Measurements from ENCODE around the gene TSPOAP1.

The TSPOAP1 gene, protein sequence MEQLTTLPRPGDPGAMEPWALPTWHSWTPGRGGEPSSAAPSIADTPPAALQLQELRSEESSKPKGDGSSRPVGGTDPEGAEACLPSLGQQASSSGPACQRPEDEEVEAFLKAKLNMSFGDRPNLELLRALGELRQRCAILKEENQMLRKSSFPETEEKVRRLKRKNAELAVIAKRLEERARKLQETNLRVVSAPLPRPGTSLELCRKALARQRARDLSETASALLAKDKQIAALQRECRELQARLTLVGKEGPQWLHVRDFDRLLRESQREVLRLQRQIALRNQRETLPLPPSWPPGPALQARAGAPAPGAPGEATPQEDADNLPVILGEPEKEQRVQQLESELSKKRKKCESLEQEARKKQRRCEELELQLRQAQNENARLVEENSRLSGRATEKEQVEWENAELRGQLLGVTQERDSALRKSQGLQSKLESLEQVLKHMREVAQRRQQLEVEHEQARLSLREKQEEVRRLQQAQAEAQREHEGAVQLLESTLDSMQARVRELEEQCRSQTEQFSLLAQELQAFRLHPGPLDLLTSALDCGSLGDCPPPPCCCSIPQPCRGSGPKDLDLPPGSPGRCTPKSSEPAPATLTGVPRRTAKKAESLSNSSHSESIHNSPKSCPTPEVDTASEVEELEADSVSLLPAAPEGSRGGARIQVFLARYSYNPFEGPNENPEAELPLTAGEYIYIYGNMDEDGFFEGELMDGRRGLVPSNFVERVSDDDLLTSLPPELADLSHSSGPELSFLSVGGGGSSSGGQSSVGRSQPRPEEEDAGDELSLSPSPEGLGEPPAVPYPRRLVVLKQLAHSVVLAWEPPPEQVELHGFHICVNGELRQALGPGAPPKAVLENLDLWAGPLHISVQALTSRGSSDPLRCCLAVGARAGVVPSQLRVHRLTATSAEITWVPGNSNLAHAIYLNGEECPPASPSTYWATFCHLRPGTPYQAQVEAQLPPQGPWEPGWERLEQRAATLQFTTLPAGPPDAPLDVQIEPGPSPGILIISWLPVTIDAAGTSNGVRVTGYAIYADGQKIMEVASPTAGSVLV (N-terminal part only)

DNA sequence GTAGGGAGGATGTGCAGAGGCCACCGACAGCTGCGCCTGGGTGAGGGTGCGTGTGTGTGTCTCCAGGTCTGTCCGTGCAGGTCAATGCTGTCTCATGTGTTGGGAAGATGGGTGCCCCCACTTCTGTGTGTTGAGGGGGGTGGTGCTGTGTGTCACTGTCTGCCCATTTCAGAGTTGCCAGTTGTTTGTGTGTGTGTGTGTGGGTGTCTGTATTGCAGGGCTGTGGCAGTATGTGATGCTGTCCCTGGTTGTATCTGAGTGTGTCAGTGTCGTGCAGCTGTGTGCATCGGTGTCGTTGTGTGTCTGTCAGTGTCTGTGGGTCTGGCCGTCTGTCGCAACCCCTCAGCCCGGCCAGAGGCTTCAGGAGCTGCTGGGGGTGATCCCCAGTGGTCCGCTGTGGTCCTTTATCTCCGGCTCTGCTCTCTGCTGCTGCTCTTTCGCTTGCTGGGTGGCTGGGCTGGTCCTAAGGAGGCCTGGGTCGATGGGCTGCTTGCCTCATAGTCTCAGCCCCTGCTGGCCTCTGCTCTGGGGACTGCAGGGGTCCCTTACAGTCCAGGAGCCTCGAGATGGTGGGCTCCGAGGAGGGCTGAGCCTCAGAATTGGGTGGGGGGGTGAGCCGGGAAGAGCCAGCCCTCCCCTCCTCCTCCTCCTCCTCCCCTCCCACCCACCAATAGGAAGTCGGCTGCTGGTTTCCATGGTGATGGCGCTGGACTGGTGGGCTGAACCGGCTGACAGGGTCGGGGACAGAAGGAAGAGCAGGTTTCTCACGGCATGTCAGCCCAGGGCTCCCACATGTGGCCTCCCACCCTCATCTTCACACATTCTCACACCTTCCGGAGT is at the start of gene TSPOAP1:
TSPOAP1 (minus strand) TSS at position 601 of the 840 bp plus-strand sequence. CDS start 875 bp downstream, outside the sequence.
- no peak for DNase-seq (ENCODE audit: low read depth)

DNA sequence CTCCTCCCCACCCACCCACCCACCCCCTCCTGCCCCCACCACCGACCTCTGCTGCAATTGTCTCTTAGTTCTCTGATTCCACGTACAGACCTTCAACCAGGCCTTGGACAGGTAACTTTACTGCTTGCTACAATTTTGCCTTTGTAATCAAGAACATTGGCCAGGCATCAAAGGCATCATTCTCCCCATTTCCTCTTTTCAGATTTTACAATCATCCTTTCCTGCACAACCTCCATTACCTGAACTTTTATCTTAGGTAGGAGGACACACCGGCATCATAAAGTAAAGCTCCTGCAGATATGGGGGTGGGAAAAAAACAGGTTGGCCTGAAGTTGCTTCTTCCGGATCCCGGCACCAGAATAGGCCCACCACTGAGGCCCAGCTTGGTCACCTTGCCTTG is 49.1 kb upstream of the TSPOAP1 start:
- DNase-seq (ENCODE audit: low read depth), result no peak

DNA sequence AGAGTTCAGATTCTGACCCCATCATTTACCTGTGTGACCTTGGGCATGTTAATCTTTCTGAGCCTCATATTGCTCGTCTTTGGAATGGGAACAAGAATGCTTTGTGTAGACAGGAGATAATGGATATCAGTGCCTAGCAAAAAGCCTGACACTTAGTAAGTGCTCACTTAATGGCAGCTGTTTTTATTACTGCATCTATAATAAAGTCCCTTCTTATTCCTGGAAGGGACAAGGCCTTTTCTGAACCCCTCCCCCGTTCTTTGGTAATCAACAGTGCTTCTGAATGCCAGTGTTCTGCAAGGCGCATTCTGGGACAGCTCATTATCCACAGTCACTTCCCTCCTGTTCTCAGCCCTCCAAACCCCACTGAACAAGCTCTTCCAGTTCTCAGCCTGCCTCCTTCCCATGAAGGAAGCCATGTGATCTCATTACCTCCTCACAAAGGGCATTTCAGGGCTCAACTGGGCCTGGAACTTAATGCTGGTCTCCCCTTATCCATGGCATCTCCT is 48.6 kb upstream of the TSPOAP1 start:
- no peak for DNase-seq (ENCODE audit: low read depth)

DNA sequence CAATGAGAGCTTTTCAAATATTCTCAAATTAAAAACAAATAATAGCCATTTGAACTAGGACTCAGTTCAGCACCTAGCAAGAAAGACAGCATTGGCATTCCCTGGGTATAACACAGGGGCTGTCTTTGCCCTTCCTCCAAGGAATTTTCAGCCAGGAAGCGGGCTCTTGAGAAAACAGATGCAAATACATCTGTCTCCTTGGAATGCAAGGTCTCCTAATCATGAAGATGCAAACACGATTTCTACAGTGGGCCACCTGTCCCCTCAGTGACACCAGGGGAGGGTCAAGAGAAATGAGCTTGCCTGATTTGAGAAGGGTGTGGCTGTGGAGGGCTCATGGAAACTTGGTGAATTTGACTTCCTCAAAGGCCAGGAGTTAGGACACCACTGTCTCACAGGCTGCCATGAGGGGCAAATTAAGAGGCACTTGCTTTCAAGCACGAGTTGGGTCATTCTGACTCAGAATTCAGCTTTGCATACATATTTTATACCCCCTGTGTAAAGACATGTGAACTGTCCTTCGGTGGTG is 47.9 kb upstream of the TSPOAP1 start:
- no peak for DNase-seq (ENCODE audit: low read depth)

DNA sequence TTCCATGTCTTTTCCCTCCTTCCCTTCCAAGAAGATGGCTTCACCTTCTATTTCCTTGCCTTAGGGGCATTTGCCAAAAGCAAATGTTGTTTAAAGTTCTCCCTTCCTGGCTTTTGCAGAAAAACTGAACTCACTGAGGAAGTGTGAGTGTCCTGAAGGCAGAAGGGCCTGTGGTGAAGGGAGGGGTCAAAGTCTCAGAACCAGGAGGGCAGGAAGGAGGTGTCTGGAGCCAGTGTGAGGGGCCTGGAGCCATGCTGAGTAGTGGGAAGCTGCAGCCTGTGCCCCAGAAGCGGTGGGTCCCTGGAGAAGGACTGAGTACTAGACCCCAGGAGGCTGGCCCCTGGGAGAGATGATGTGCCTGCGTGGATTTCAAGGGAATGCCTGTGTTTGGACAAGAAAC is 47.2 kb upstream of the TSPOAP1 start:
- DNase-seq (ENCODE audit: low read depth), result no peak

DNA sequence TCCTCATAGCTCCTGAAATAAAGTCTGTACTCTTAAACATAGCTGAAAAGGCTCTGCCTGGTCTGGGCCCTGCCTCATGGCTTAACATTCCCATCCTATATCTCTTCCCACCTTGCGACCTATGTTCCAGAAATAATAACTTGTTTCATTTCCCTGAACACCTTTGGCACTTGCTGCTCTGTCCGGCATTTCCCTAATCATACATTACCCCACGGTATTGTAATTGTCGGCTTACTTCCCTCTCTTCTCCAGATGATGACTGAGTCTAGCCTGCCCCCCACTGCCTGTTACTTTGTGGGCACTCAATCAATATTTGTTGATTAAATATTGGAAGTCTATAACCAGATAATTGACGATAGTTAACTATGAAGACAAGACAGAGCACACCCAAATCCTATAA is 46.7 kb upstream of the TSPOAP1 start:
- DNase-seq (ENCODE audit: low read depth), result no peak

DNA sequence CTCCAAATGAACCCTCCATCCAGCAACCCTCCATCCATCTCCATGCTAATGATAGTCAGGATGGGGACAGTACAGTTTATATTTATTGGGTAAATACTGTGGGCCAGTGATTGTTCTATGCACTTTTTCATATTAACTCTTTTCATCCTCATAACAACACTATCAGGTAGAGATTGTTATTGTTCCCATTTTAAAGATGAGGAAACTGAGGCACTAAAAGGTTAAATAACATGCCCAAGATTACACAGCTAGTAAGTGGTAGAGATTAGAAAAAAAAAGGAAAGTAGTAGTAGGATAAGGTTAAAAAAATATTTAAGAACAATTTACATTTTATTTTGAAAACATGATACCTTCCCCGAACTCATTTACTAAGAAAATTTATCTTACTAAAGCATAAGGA is 45.3 kb upstream of the TSPOAP1 start:
- DNase-seq (ENCODE audit: low read depth), result no peak

DNA sequence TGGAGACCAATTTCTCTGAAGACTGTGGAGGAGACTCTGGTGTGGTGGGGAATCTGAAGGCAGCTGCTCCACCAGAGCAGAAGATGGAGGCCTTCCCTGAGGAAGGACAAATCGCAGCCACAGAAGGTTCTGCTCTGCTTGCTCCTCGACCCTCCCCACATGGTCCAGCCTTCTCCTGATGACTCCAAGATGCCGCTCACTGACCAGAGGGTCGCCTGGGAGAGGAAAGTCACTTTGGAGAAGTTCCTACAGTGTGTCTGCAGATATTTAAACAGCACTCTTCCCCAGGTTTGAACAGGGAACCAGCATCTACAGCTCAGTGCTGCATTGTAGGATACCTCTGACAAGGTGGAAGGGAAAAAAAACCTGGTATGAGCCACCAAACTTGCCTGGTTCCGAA is 44.4 kb upstream of the TSPOAP1 start:
- DNase-seq (ENCODE audit: low read depth), result no peak

DNA sequence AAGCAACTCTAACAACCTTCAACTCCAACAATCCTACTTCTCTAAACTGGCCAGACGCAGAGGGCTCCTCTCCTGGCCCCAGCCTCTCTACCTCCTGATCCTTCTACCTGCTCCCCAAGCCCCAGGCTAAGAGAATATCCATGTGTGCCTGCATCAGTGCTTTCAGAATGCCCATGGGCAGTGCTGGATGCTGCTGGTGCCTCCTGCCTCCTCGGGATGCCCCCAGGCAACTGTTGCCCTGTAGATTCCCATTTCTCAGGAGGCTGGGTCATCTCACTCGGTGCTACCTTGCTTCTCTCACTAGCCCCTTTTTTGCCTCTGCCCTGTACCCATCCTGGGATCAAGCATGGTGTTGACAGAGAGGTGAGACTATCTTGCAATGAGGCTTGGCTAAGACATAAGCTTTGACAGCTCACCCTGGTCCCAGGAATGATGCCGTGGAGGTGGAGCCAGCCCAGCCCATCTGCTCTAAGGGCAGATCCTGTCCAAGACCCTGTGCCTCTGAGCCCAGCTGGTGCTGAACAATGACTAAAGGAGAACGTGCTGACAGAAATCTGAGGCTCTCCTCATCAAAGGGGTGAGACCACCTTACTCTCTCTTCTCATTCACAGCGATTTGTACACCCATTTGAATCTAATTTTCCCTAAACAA is 42.8 kb upstream of the TSPOAP1 start:
- no peak for DNase-seq (ENCODE audit: low read depth)

DNA sequence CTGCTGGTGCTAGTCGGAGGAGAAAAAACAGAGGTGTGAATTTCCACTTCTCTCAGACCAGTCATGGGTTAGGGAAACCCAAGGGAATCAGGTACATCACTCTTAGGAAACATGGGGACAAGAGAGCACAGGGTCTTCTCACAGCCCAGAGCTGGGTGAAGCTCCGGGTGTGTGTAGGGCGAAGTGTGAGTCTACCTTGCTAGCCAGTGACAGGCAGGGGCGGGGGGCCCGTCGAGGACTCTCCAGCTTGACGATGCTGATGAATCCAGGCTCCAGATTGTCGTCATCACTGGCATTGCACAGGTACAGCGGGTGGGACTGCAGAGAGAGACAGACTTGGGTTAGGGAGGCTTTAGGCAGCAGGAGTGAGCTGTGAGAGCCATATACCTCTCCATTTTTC is 42.1 kb upstream of the TSPOAP1 start:
- no peak for DNase-seq (ENCODE audit: low read depth)

DNA sequence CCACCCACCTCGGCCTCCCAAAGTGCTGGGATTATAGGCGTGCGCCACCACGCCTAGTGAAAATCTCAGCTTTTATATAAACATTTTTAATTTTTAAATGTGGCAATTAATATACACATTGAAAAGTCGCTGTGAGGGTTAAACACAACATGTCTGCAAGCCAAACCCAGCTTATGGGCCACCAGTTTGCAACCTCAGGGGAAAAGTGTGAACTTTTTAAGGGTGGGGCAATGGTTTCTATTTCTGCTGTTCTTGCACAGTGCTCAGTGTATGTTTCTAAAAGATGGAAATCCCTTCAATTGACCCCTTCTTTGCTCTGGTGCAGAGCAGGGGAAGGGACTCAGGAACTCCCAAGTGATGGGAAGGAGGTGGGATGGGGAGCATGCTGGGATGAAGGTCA is 41.7 kb upstream of the TSPOAP1 start:
- no peak for DNase-seq (ENCODE audit: low read depth)

DNA sequence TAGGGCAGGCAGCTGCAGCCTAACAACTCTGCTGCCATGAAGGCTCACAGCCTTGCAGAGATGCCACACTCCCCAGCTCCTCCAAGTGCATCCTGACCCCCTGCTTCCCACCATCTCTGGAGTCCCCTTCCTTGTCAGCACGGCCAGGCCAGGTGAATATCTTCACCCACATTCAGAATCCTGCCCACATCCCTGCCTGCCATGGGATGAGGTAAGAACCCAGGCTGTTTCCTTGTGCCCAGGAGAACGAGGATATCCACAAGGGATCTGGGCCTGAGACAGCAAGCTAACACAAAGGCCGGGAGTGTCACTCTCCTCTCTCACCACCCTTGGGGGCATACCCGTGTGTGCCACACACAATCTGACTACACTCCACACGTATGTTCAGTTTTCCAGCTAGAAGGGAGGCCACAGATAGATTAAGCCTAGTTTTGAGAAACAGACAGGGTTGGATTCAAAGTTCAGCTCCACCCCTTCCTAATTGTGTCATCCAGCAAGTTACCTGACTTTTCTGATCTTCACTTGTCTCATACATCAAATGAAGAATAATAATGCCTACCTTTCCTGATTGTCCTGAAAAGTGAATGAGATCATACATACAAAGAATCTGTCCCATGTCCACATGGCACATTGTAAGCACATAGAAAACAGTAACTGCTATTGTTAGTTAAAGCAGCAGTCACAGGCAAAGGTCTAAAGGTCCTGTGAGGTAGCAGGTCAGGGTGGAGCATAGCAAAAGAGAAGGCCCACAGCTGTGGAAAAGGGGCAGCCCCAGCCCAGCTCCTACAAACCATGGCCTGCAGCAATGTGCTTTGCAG is 40.8 kb upstream of the TSPOAP1 start:
- no peak for DNase-seq (ENCODE audit: low read depth)

DNA sequence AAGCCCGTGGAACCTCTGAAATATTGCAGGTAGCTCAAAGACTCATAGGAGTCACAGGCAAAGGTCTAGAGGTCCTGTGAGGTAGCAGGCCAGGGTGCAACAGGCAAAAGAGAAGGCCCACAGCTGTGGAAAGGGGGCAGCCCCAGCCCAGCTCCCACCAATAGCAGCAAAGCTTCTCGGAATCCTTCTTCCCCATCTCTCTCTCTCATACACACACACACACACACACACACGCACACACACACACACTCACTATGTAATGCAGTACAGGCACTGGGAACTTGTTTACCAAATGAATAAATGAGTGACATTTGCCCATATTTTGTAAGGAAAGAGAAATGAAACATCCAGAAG is 40.2 kb upstream of the TSPOAP1 start:
- no peak for DNase-seq (ENCODE audit: low read depth)

DNA sequence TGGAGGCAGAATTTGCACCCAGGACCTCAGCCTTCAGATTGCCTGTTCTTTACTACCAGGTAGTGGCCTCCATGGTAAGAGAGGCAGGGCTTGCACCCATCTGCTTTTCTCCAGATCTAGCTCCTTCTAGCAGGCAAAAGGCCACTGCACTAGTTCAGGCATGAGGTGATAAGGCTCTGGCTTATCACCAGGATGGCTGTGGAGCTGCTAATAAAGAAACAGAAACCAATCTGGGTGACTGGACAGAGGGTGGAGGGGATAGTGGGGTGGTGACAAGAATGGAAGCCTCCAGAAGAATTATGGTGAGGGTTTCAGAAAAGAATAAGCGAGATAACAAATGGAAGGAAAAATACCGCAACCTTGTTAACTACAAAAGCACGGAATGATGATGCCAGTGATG is 38.9 kb upstream of the TSPOAP1 start:
- no peak for DNase-seq (ENCODE audit: low read depth)

DNA sequence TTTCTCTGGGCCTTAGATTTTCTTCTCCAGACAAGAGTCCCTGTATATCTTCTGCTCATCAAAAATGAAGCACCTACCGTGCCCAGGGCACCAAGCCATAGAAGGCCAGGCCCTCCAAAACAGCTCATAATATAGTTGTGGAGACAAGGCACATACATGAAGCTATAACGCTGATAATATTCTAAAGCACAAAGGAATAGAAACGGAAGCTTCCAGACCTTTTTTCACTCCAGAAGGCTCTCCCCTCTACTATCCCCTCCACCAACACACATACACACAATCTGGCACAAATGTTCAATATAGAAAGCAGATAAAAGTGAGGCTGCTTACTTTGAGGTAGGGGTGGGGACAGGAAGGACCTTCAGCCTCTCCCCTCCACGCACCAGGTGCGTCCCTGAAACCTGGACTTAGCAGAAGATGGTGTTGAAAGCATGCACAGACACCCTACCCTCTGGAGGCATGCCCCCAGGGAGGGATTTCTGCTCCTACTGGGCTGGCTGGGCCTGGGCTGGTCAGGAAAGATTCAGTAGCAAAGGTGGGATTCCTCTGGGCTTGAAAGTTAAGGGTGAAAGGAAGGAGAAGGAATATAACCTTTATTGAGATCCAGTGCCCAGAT is 37.5 kb upstream of the TSPOAP1 start:
- DNase-seq (ENCODE audit: low read depth), result no peak

DNA sequence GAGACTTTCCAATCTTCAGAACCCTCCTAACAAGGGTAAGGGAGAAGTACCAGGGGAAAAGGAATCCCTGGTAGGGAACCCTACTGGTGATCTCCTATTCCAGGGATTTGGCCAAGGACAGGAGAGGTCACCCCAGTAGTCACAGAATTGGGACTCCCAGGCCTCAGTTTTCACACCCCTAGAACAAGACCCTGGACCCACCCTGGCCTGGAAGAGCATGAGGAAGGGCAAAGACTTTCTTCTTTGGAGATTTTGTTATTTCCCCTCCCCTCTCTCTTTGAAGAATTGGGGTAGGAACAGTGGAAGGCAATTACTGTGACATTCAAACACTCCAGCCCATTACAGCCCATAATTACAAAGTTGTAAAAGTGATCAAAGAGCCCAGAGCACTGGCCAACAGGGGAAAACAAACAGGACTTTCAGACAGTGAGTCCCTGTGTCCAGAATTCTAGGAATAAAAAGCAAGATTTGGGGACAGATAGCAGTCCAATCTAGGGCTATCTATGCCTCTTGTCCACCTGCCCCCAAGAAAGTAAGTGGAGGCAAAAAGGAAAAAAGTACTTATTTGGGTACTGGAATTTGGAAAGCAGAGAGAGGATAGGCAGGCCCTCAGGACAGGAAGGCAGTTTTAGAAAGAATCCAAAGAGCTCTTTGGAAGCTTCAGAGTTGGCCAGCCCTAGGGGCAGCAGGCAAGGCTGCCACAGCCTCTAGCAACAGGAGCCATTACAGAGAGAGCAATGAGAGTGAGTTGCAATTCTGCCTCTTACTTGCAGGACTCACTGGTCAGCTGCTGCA is 36.8 kb upstream of the TSPOAP1 start:
- no peak for DNase-seq (ENCODE audit: low read depth)

DNA sequence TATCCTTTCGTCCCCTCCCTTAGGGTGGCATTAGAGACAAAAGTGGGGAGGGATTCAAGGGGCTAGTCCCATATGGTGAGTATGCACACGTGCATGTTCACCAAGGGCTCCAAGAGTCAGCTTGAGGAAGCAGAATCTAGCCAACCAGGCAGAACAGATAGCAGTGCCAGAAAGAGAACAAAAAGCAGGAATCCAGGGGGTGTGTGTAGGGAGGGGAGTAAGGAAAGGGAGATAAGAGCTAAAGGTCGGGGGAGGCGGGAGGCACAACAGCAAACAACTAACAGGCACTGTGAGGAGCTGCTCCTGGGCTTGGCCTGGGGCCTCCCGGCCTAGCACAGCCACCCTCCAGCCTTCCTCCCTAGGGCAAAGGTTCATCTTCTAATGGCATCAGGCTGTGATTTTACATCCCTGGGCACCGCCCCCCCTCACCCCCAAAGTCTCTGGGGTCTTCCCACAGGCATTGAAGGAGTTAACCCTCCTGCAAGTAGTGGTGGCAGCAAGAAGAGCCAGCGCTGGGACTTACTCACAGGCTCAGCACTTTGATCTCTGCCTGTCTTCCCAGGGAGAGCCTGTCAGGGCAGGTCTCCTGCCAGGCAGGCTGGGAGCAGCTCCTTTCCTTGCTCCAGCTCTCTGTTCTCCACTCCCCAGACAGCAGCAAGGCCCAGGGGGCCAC is 35.8 kb upstream of the TSPOAP1 start:
- no peak for DNase-seq (ENCODE audit: low read depth)

DNA sequence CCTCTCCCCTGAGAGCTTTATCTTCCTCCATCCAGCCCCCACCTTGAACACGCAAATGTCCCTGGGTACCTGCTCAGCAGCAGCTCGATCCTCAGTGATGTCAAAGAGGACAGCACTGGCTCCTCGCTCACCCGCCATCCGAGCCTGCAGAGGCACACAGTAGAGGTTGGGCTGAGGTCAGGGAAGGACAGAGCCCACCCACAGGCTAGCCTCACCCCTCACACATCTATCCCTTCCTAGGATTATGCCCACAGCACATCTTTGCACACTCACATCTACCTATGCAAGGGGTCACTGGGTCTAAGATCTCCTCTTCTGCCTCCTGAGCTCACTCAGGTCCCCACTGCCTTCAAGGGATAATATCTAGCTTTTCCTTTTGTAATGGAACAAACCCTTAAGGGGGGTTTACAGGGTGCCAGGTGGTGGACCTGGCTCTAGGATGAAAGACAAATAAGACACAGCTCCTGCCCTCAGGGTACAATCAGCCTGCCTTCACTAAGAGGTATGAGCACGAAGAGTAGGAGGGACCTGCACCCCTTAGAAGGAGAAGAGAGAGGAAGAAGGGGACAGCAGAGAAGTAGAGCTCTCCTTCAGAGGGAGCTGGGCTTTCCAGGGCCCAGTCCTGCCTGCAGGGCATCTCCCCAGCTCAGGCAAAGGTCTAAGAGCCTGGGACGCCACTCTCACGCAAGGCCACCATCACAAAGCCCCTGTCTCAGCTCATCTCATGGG is 35.0 kb upstream of the TSPOAP1 start:
- DNase-seq (ENCODE audit: low read depth), result no peak
